Panc1 (cell line): ENCODE data around the gene CD163L1. TPM values are rescaled to one million over a fixed set of nuclear protein-coding genes. Genes with fewer than 3 reads are reported as not detected.
A peak's percentile ranks its signal among the peaks of the same experiment; 100 is the strongest.

Source experiments
- ATAC-seq: fragments of 200-7000 bp; cut with Tn5 transposase; 2 replicates; pipeline ENCODE4 v1.9.1; 2020; ENCODE audit warnings: mild to moderate bottlenecking, moderate library complexity
- BruUV-seq: library from RNA; stranded (reverse); fragments of 400-500 nt; replicated peaks from 2 replicates; lab custom pipeline; 2021; lab: Mats Ljungman, UMichigan
- CTCF ChIA-PET: fragments of 300-600 bp; sonication (Branson Sonifier 250); formaldehyde crosslinking; loops from one replicate; lab custom pipeline; 2022; ENCODE audit warnings: antibody characterized with exemption; lab: Charles Lee
- POLR2A ChIA-PET: fragments of 300-600 bp; sonication (Branson Sonifier 250); formaldehyde crosslinking; loops from one replicate; lab custom pipeline; 2022; ENCODE audit warnings: antibody characterized with exemption; lab: Charles Lee
- DNase-seq: peaks from one replicate; pipeline ENCODE4 v3.0.0-alpha.2; 2010; ENCODE audit warnings: low read depth, low spot score
- H3K27ac ChIP-seq: 2 replicates; pipeline ENCODE4 v1.5.1; 2011; ENCODE audit warnings: mild to moderate bottlenecking, low read length, inconsistent platforms
- H3K27me3 ChIP-seq: fragments of 200-500 bp; sonication (Bioruptor generic); 2 replicates; pipeline ENCODE4 v1.6.0; 2014; ENCODE audit warnings: low read length, inconsistent platforms; ENCODE audit not compliant: control insufficient read depth, insufficient read depth
- H3K36me3 ChIP-seq: fragments of 200-500 bp; sonication (Bioruptor generic); 2 replicates; pipeline ENCODE4 v1.5.1; 2014; ENCODE audit warnings: inconsistent platforms, mild to moderate bottlenecking, low read length, moderate library complexity; ENCODE audit not compliant: control insufficient read depth, insufficient read depth
- H3K4me1 ChIP-seq: 2 replicates; pipeline ENCODE4 v1.5.1; 2011; ENCODE audit warnings: inconsistent platforms, mild to moderate bottlenecking, low read length, moderate library complexity; ENCODE audit not compliant: control insufficient read depth, insufficient read depth
- H3K4me3 ChIP-seq, 2 experiments: 2 replicates each; pipeline ENCODE4 v1.5.1; 2011 to 2012; ENCODE audit warnings: low read depth in 2 of 2, low read length in 2 of 2, mild to moderate bottlenecking in 2 of 2, inconsistent platforms in 1 of 2, moderate library complexity in 1 of 2
- H3K9me3 ChIP-seq: fragments of 200-500 bp; sonication (Bioruptor generic); 2 replicates; pipeline ENCODE4 v1.5.1; 2014; ENCODE audit warnings: low read depth, mild to moderate bottlenecking, inconsistent platforms, low read length, moderate library complexity; ENCODE audit not compliant: control insufficient read depth, insufficient read depth
- CTCF ChIP-seq: fragments of 450-650 bp; IDR thresholded peaks from 2 replicates; pipeline ENCODE4 v1.5.1; 2017; ENCODE audit warnings: mild to moderate bottlenecking
- POLR2AphosphoS5 ChIP-seq: IDR thresholded peaks from 2 replicates; pipeline ENCODE4 v1.6.1; 2012; ENCODE audit warnings: mild to moderate bottlenecking, low read depth, low read length, moderate library complexity
- REST ChIP-seq, 2 experiments: IDR thresholded peaks; 2 replicates each; pipeline ENCODE4 v1.6.1; 2011 to 2012; ENCODE audit warnings: low read depth in 2 of 2, control low read depth in 1 of 2, low read length in 1 of 2, mild to moderate bottlenecking in 1 of 2, moderate library complexity in 1 of 2; ENCODE audit not compliant: insufficient read depth in 1 of 2
- SIN3A ChIP-seq: IDR thresholded peaks from 2 replicates; pipeline ENCODE4 v1.6.1; 2012; ENCODE audit warnings: low read depth, mild to moderate bottlenecking, low read length, moderate library complexity, borderline replicate concordance; ENCODE audit not compliant: insufficient read depth
- TCF7L2 ChIP-seq: IDR thresholded peaks from 2 replicates; pipeline ENCODE4 v1.6.1; 2011; ENCODE audit warnings: mild to moderate bottlenecking, low read depth, low read length, inconsistent platforms
- in situ Hi-C: cut with HindIII; loops from 2 replicates; pipeline ENCODE4 v1.10.0; 2016; ENCODE audit warnings: low sequenced_read_pairs, low pct_unique_long_range_greater_than_20kb
- intact Hi-C: fragments of 100-400 bp; cut with micrococcal nuclease; formaldehyde crosslinking; loops from one replicate; pipeline ENCODE4 v1.10.0; 2022; ENCODE audit not compliant: unreplicated experiment
- total RNA-seq: library from RNA; stranded (reverse); gene quantifications from one replicate; pipeline ENCODE4 v1.2.1, GENCODE V29; 2021; ENCODE audit not compliant: unreplicated experiment

Gene CD163L1
- total RNA-seq, 1 experiment from 2014 or later = not detected

GRCh38 chr12:7460375-7461259, 16.7 kb upstream of the CD163L1 start:
- H3K27ac ChIP-seq = no peak overlapping the region
- H3K4me1 ChIP-seq = no peaks in the 10 kb centered on the region
- no peaks in the 10 kb centered on the region for H3K9me3 ChIP-seq
- H3K27me3 ChIP-seq = no peaks in the 10 kb centered on the region
- ChIA-PET POLR2A (interaction anchor here (0.6 kb wide), 2 partner anchors 154 to 226 kb away, joined by 3 to 6 read pairs; no protein-coding TSS in a partner anchor), CTCF (no interaction called here)
- BruUV-seq = no TSS peak
- in situ Hi-C loops = no loop called here
- ATAC-seq (peak; percentile 91), DNase-seq (peak; percentile 42)
- no peak for TF ChIP-seq REST (IDR thresholded peaks at IDR 0.05; ENCODE audit: insufficient read depth in 1 of 2, low read depth in 2 of 2, low read length in 1 of 2)
- TF ChIP-seq SIN3A = no peak
- TF ChIP-seq TCF7L2 = no peak
- peak; percentile 79 for TF ChIP-seq CTCF
- H3K4me3 ChIP-seq = no peak overlapping the region
- H3K36me3 ChIP-seq = no peaks in the 10 kb centered on the region
- intact Hi-C loops = loop anchor here (1.0 kb wide), 1 partner anchor 241 kb away; no protein-coding TSS in a partner anchor

GRCh38 chr12:7459973-7460372, 16.0 kb upstream of the CD163L1 start:
- TF ChIP-seq CTCF = no peak
- no peak for TF ChIP-seq TCF7L2
- TF ChIP-seq REST (IDR thresholded peaks at IDR 0.05; ENCODE audit: insufficient read depth in 1 of 2, low read depth in 2 of 2, low read length in 1 of 2) = no peak
- TF ChIP-seq SIN3A = no peak
- TF ChIP-seq POLR2AphosphoS5 = no peak
- H3K4me1 ChIP-seq = no peaks in the 10 kb centered on the region
- H3K36me3 ChIP-seq = no peaks in the 10 kb centered on the region
- in situ Hi-C loops (no loop called here), intact Hi-C loops (loop anchor here (1.0 kb wide), 1 partner anchor 241 kb away; no protein-coding TSS in a partner anchor)
- no peak overlapping the region for H3K4me3 ChIP-seq
- ATAC-seq (peak; percentile 45; the same call in 1 of the 2 replicates), DNase-seq (no peak)
- ChIA-PET POLR2A (no interaction called here), CTCF (no interaction called here)
- no peaks in the 10 kb centered on the region for H3K9me3 ChIP-seq
- no peak overlapping the region for H3K27ac ChIP-seq
- H3K27me3 ChIP-seq = no peaks in the 10 kb centered on the region
- no TSS peak for BruUV-seq
